GM12875 (cell line): ENCODE data around the gene PGAP3.

Source experiments
- H3K4me3 ChIP-seq: one replicate; pipeline ENCODE4 v1.5.1; 2011; ENCODE audit warnings: low read depth, low read length, control low read depth
- CTCF ChIP-seq: IDR thresholded peaks from 2 replicates; pipeline ENCODE4 v1.5.1; 2011; ENCODE audit warnings: low read depth, mild to moderate bottlenecking, control low read depth, inconsistent platforms, low read length, moderate library complexity, borderline replicate concordance; ENCODE audit not compliant: insufficient read depth

Gene PGAP3

GRCh38 chr17:39687101-39687545 is 734 bp downstream of the PGAP3 start:
- no peak for TF ChIP-seq CTCF

GRCh38 chr17:39684369-39685192 is 3.3 kb downstream of the PGAP3 start:
- H3K4me3 ChIP-seq: no peak overlapping the region
- TF ChIP-seq CTCF: no peak

More at GRCh38 chr17:39687101-39687545, 734 bp downstream of the PGAP3 start:
- no peak overlapping the region for H3K4me3 ChIP-seq

GRCh38 chr17:39683295-39683939 is 4.4 kb downstream of the PGAP3 start:
- TF ChIP-seq CTCF: no peak
- no peak overlapping the region for H3K4me3 ChIP-seq

- H3K4me3 ChIP-seq: no peak overlapping the region
- no peak for TF ChIP-seq CTCF
Measured at GRCh38 chr17:39679521-39680192, 8.2 kb downstream of the PGAP3 start.

- TF ChIP-seq CTCF: no peak
- no peak overlapping the region for H3K4me3 ChIP-seq
Measured at GRCh38 chr17:39678340-39679116, 9.3 kb downstream of the PGAP3 start.

GRCh38 chr17:39677542-39678339 is 10.1 kb downstream of the PGAP3 start:
- no peak overlapping the region for H3K4me3 ChIP-seq
- TF ChIP-seq CTCF: no peak
